ENCODE measurements around the gene ARHGAP44. TPM values are rescaled to one million over a fixed set of nuclear protein-coding genes. Genes with fewer than 3 reads are reported as not detected.

ARHGAP44 gene
- total and polyA plus RNA-seq, 2 donors (not counting 1 experiment from before 2014, with no cell fraction given): 0.78 to 11.6 TPM

Small RNA genes lying within 50 kb of the gene (small RNA-seq; reads per million reads assigned to genes)
- gene MIR1269B (ENCODE audit: insufficient read length, low read depth, low replicate concordance): not detected

Other genes with a start within 250 kb of the ARHGAP44 start
- 0.15 and 0.32 TPM in 2 replicates for gene MYOCD, start 123.6 kb upstream of the ARHGAP44 start, total RNA-seq
- gene MYOCD, start 123.6 kb upstream of the ARHGAP44 start, polyA plus RNA-seq: not detected in 2 replicates
- 79.0 and 79.4 TPM in 2 replicates for gene ELAC2, start 228.5 kb downstream of the ARHGAP44 start, total RNA-seq
- 54.9 and 58.1 TPM in 2 replicates for gene ELAC2, start 228.5 kb downstream of the ARHGAP44 start, polyA plus RNA-seq

All from B cell (primary cell).